Epithelial cell of esophagus (primary cell): ENCODE measurements around the gene TPCN2.
A peak's percentile ranks its signal among the peaks of the same experiment; 100 is the strongest.

Experiments
- DNase-seq: peaks from one replicate; pipeline ENCODE4 v3.0.0; 2010; ENCODE audit warnings: low read depth
- H3K4me3 ChIP-seq: 2 replicates; pipeline ENCODE4 v1.5.1; 2011; ENCODE audit warnings: mild to moderate bottlenecking, low read length, control low read depth
- CTCF ChIP-seq: IDR thresholded peaks from 2 replicates; pipeline ENCODE4 v1.5.1; 2011; ENCODE audit warnings: low read depth, mild to moderate bottlenecking, low read length, control low read depth, inconsistent platforms; ENCODE audit not compliant: insufficient read depth; ENCODE audit errors: missing control alignments

The TPCN2 gene

GRCh38 chr11:69150175-69150574 is 101.4 kb downstream of the TPCN2 start:
- TF ChIP-seq CTCF, result no peak
- no peak overlapping the region for H3K4me3 ChIP-seq
- no peak for DNase-seq

GRCh38 chr11:69151836-69152235 is 103.1 kb downstream of the TPCN2 start:
- no peak for DNase-seq
- no peak for TF ChIP-seq CTCF
- no peak overlapping the region for H3K4me3 ChIP-seq

- no peak for TF ChIP-seq CTCF
- no peak overlapping the region for H3K4me3 ChIP-seq
- no peak for DNase-seq
These were observed 104.1 kb downstream of the TPCN2 start for GRCh38 chr11:69152733-69153421.

- no peak overlapping the region for H3K4me3 ChIP-seq
- no peak for TF ChIP-seq CTCF
- peak; percentile 24 for DNase-seq
These were observed 104.9 kb downstream of the TPCN2 start for GRCh38 chr11:69153661-69154060.

- no peak overlapping the region for H3K4me3 ChIP-seq
- no peak for TF ChIP-seq CTCF
- no peak for DNase-seq
These were observed 105.6 kb downstream of the TPCN2 start for GRCh38 chr11:69154211-69154913.

- no peak for DNase-seq
- H3K4me3 ChIP-seq, result no peak overlapping the region
- TF ChIP-seq CTCF, result no peak
These were observed 106.2 kb downstream of the TPCN2 start for GRCh38 chr11:69154938-69155301.
